Endothelial cell of umbilical vein (primary cell): ENCODE measurements around the gene ITPRIP. TPM values are rescaled to one million over a fixed set of nuclear protein-coding genes. Genes with fewer than 3 reads are reported as not detected.

Experiments
- BruUV-seq: library from RNA; stranded (reverse); fragments of 400-500 nt; replicated peaks from 2 replicates; lab custom pipeline; 2021; lab: Mats Ljungman, UMichigan
- CTCF ChIA-PET: fragments of 300-600, 350-600 bp; sonication (Branson Sonifier 250); formaldehyde crosslinking; loops from one replicate; lab custom pipeline; 2021; ENCODE audit warnings: antibody characterized with exemption, inconsistent platforms; lab: Charles Lee
- POLR2A ChIA-PET: fragments of 300-600, 350-600 bp; sonication (Branson Sonifier 250); formaldehyde crosslinking; loops from one replicate; lab custom pipeline; 2021; ENCODE audit warnings: antibody characterized with exemption, inconsistent platforms; lab: Charles Lee
- DNase-seq: peaks from one replicate; pipeline ENCODE4 v3.0.0-alpha.2; 2011; ENCODE audit warnings: low read depth, low spot score
- FAIRE-seq: peaks from 2 replicates; lab custom pipeline; 2011; peaks lifted over from hg19 to GRCh38; lab: Jason Lieb, UNC
- H2AFZ ChIP-seq: 2 replicates; pipeline ENCODE4 v1.6.0; 2012; ENCODE audit warnings: low read depth, low read length, control low read depth, inconsistent platforms
- H3K27ac ChIP-seq: 2 replicates; pipeline ENCODE4 v1.5.1; 2011; ENCODE audit warnings: low read depth, mild to moderate bottlenecking, control low read depth, low read length, moderate library complexity; ENCODE audit not compliant: insufficient read depth
- H3K27me3 ChIP-seq, 2 experiments: 2 replicates each; pipeline versions ENCODE4 v1.6.0 to v1.6.1; 2011; ENCODE audit warnings: low read length in 2 of 2, mixed read lengths in 1 of 2; ENCODE audit not compliant: control insufficient read depth in 2 of 2, insufficient read depth in 2 of 2
- H3K36me3 ChIP-seq, 2 experiments: 2 replicates in 1 of 2; 3 replicates in 1 of 2; pipeline ENCODE4 v1.5.1; 2011; ENCODE audit warnings: low read length in 2 of 2, mild to moderate bottlenecking in 1 of 2, moderate library complexity in 1 of 2; ENCODE audit not compliant: control insufficient read depth in 2 of 2, insufficient read depth in 2 of 2; ENCODE audit errors: extremely low read depth in 1 of 2
- H3K4me1 ChIP-seq: 3 replicates; pipeline ENCODE4 v1.5.1; 2011; ENCODE audit warnings: mild to moderate bottlenecking, low read length; ENCODE audit not compliant: control insufficient read depth, insufficient read depth; ENCODE audit errors: extremely low read depth
- H3K4me2 ChIP-seq: 2 replicates; pipeline ENCODE4 v1.6.1; 2011; ENCODE audit warnings: low read length, control low read depth, mixed read lengths; ENCODE audit not compliant: insufficient read depth
- H3K4me3 ChIP-seq, 3 experiments: fragments of 200-600 bp in 1 of 3; sonication (generic), shearing (Covaris generic) in 1 of 3; replicated peaks in 1 of 3; 2 replicates each; pipeline ENCODE4 v1.5.1; 2011 to 2016; ENCODE audit warnings: control low read depth in 3 of 3, low read length in 3 of 3, mild to moderate bottlenecking in 2 of 3, inconsistent platforms in 1 of 3, low read depth in 1 of 3, moderate library complexity in 1 of 3; ENCODE audit not compliant: insufficient read depth in 1 of 3
- H3K79me2 ChIP-seq: 2 replicates; pipeline ENCODE4 v1.6.0; 2012; ENCODE audit warnings: low read length, inconsistent platforms; ENCODE audit not compliant: control insufficient read depth, insufficient read depth
- H3K9ac ChIP-seq: replicated peaks from 2 replicates; pipeline ENCODE3; 2011; ENCODE audit warnings: low read length, control low read depth; ENCODE audit not compliant: insufficient read depth; ENCODE audit errors: extremely low read depth
- H3K9me1 ChIP-seq: replicated peaks from 3 replicates; pipeline ENCODE4 v1.6.0; 2011; ENCODE audit warnings: mild to moderate bottlenecking, low read length; ENCODE audit not compliant: control insufficient read depth, insufficient read depth; ENCODE audit errors: extremely low read depth
- H3K9me3 ChIP-seq: replicated peaks from 2 replicates; pipeline ENCODE4 v1.5.1; 2012; ENCODE audit warnings: low read length, inconsistent platforms; ENCODE audit not compliant: control insufficient read depth, insufficient read depth
- H4K20me1 ChIP-seq: replicated peaks from 2 replicates; pipeline ENCODE3; 2011; ENCODE audit warnings: mild to moderate bottlenecking, low read length; ENCODE audit not compliant: control insufficient read depth, insufficient read depth; ENCODE audit errors: extremely low read depth
- EZH2 ChIP-seq: IDR thresholded peaks from 2 replicates; pipeline ENCODE4 v1.6.1; 2012; ENCODE audit warnings: borderline replicate concordance, low read depth, mild to moderate bottlenecking, moderate library complexity, low read length, inconsistent platforms; ENCODE audit not compliant: severe bottlenecking
- FOS ChIP-seq: IDR thresholded peaks from 2 replicates; pipeline ENCODE4 v1.6.1; 2011; ENCODE audit warnings: mild to moderate bottlenecking, low read length, moderate library complexity, borderline replicate concordance; ENCODE audit not compliant: insufficient read depth
- GATA2 ChIP-seq: IDR thresholded peaks from 2 replicates; pipeline ENCODE4 v1.7.0; 2011; ENCODE audit warnings: low read depth, mild to moderate bottlenecking, moderate library complexity, mixed read lengths, low read length; ENCODE audit not compliant: insufficient read length, insufficient read depth
- JUN ChIP-seq: IDR thresholded peaks from 2 replicates; pipeline ENCODE4 v1.6.1; 2011; ENCODE audit warnings: borderline replicate concordance, low read depth; ENCODE audit not compliant: insufficient read length, insufficient read depth
- MYC ChIP-seq: IDR thresholded peaks from one replicate; pipeline ENCODE4 v1.6.1; 2011; ENCODE audit warnings: mild to moderate bottlenecking, low read depth, low read length
- POLR2A ChIP-seq: IDR thresholded peaks from 2 replicates; pipeline ENCODE4 v1.6.1; 2012; ENCODE audit warnings: low read depth, mild to moderate bottlenecking, control low read depth, low read length
- dilution Hi-C: fragments of 300-500 bp; cut with MboI; formaldehyde crosslinking; loops from one replicate; pipeline ENCODE4 v1.15.0; 2019; ENCODE audit warnings: low sequenced_read_pairs; ENCODE audit not compliant: extremely low pct_ligation_motif_present
- intact Hi-C: fragments of 100-400 bp; cut with micrococcal nuclease; formaldehyde crosslinking; loops from one replicate; pipeline ENCODE4 v1.10.0; 2022
- polyA plus RNA-seq, 4 experiments: library from polyadenylated mRNA; depleted of rRNA in 3 of 4; stranded (reverse) in 3 of 4; unstranded in 1 of 4; fragments of >200 nt; gene quantifications; 2 replicates each; pipeline versions ENCODE4 v1.2.1 to v1.2.3, GENCODE V29; 2011 to 2012; ENCODE audit warnings: missing spikeins in 1 of 4
- total RNA-seq: library from RNA; stranded (reverse); gene quantifications from 2 replicates; pipeline ENCODE4 v1.2.3, GENCODE V29; 2021
- TF ChIP-seq, protein P1 (sequence below), 2 donors: IDR thresholded peaks; 1 replicate in 1 of 2; 2 replicates in 1 of 2; pipeline ENCODE4 v1.5.1; 2011; ENCODE audit warnings: low read length in 2 of 2, mild to moderate bottlenecking in 2 of 2, moderate library complexity in 2 of 2, control low read depth in 1 of 2, inconsistent platforms in 1 of 2, low read depth in 1 of 2; ENCODE audit not compliant: insufficient read depth in 1 of 2; ENCODE audit errors: extremely low read depth in 1 of 2
- TF ChIP-seq, protein P2 (sequence below): IDR thresholded peaks from 2 replicates; pipeline ENCODE4 v1.6.1; 2011; ENCODE audit not compliant: insufficient read depth, insufficient read length

The ITPRIP gene
- total and polyA plus RNA-seq, 2 donors (not counting 3 experiments of a cell fraction or from before 2014, with no cell fraction given), result 31.4 to 33.2 TPM

DNA sequence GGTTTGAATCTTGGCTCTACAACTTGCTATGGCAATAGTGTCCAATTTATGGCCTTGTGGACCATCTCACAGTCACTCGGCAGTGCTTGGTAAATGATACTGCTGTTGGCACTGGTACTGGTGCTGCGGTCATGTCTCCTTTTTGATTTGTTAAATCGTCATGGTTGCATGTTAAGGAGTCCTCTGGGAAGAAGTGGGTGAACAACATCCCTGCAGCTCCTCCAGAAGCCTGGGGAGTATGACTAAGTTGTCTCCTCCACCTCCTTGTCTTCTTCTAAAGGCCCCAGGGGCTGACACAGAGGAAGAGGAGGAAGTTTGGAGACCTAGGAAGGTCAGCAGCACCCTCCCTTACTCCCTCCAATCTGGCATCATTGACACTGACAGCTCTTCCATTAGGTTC is 8.5 kb downstream of the ITPRIP start:
- H3K36me3 ChIP-seq, result peaks cover 0 to 2% of the 10 kb centered on the region in 2 experiments
- BruUV-seq, result TSS peak; percentile 33
- no peaks in the 10 kb centered on the region for H4K20me1 ChIP-seq
- FAIRE-seq (no peak), DNase-seq (no peak)
- POLR2A ChIA-PET, result interaction anchor here (0.8 to 1.5 kb wide), 2 partner anchors 8 to 10 kb away, joined by 3 to 10 read pairs; partner anchors contain the start of gene ITPRIP
- H2AFZ ChIP-seq, result no peak overlapping the region
- peak overlapping the region; percentile 71 for H3K4me2 ChIP-seq
- H3K27me3 ChIP-seq, result no peaks in the 10 kb centered on the region
- H3K79me2 ChIP-seq, result peaks cover 88% of the 10 kb centered on the region
- peak overlapping the region; percentile 89 for H3K9ac ChIP-seq
- dilution Hi-C loops (no loop called here), intact Hi-C loops (loop anchor here (2.0 to 10.0 kb wide), 3 partner anchors 13 to 425 kb away; no protein-coding TSS in a partner anchor)
- no peak for TF ChIP-seq POLR2A
- no peak for TF ChIP-seq FOS
- TF ChIP-seq GATA2, result no peak
- TF ChIP-seq EZH2, result no peak
- TF ChIP-seq, protein P1, sequence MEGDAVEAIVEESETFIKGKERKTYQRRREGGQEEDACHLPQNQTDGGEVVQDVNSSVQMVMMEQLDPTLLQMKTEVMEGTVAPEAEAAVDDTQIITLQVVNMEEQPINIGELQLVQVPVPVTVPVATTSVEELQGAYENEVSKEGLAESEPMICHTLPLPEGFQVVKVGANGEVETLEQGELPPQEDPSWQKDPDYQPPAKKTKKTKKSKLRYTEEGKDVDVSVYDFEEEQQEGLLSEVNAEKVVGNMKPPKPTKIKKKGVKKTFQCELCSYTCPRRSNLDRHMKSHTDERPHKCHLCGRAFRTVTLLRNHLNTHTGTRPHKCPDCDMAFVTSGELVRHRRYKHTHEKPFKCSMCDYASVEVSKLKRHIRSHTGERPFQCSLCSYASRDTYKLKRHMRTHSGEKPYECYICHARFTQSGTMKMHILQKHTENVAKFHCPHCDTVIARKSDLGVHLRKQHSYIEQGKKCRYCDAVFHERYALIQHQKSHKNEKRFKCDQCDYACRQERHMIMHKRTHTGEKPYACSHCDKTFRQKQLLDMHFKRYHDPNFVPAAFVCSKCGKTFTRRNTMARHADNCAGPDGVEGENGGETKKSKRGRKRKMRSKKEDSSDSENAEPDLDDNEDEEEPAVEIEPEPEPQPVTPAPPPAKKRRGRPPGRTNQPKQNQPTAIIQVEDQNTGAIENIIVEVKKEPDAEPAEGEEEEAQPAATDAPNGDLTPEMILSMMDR (IDR thresholded peaks at IDR 0.05; ENCODE audit: extremely low read depth in 1 of 2, insufficient read depth in 1 of 2, low read depth in 1 of 2, low read length in 2 of 2), result no peak
- TF ChIP-seq, protein P2, sequence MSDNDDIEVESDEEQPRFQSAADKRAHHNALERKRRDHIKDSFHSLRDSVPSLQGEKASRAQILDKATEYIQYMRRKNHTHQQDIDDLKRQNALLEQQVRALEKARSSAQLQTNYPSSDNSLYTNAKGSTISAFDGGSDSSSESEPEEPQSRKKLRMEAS, result no peak
- TF ChIP-seq MYC, result no peak
- TF ChIP-seq JUN, result no peak
- H3K27ac ChIP-seq, result peak overlapping the region; percentile 96
- no peaks in the 10 kb centered on the region for H3K9me1 ChIP-seq
- peaks cover 87% of the 10 kb centered on the region for H3K4me1 ChIP-seq
- H3K9me3 ChIP-seq, result no peaks in the 10 kb centered on the region
- CTCF ChIA-PET, result interaction anchor here (0.9 to 3.9 kb wide), 6 partner anchors 8 to 38 kb away, joined by 3 to 33 read pairs (median 5); partner anchors contain the start of gene CFAP58
- H3K4me3 ChIP-seq, result no peak overlapping the region
